C1 segment of cervical spinal cord (tissue), 14 donors: ENCODE measurements around the gene HCN2.

ENCODE experiments used
- DNase-seq, 14 donors: peaks; one replicate each; lab custom pipeline; 2025; lab: John Stamatoyannopoulos, UW

HCN2 gene

GRCh38 chr19:633786-634639 lies 44.3 kb downstream of the HCN2 start:
- no peak for DNase-seq

GRCh38 chr19:634975-635652 lies 45.4 kb downstream of the HCN2 start:
- no peak for DNase-seq

- DNase-seq = no peak
Observed at GRCh38 chr19:638906-639252, 49.2 kb downstream of the HCN2 start.

- DNase-seq = peak; percentile 31 to 92 (median 84)
Observed at GRCh38 chr19:639253-640160, 49.8 kb downstream of the HCN2 start, which contains the start of gene FGF22. TSS of gene FGF22 (plus strand) at chr19:639879. CDS start at chr19:639926, 47 bp downstream.

GRCh38 chr19:640161-640558 lies 50.5 kb downstream of the HCN2 start:
- no peak for DNase-seq

GRCh38 chr19:640606-641189 lies 51.0 kb downstream of the HCN2 start:
- DNase-seq = no peak

GRCh38 chr19:641702-642101 lies 52.0 kb downstream of the HCN2 start:
- DNase-seq = no peak

GRCh38 chr19:642767-643727 lies 53.4 kb downstream of the HCN2 start:
- DNase-seq = no peak

- DNase-seq = no peak
Observed at GRCh38 chr19:643736-644135, 54.1 kb downstream of the HCN2 start.

- no peak for DNase-seq
Observed at GRCh38 chr19:644363-644762, 54.7 kb downstream of the HCN2 start.

- no peak for DNase-seq
Observed at GRCh38 chr19:644789-645188, 55.1 kb downstream of the HCN2 start.

GRCh38 chr19:645912-646778 lies 56.5 kb downstream of the HCN2 start:
- DNase-seq = no peak

GRCh38 chr19:646779-647565 lies 57.3 kb downstream of the HCN2 start:
- no peak for DNase-seq

- no peak for DNase-seq
Observed at GRCh38 chr19:647566-648284, 58.0 kb downstream of the HCN2 start.

- DNase-seq = no peak
Observed at GRCh38 chr19:648305-648704, 58.6 kb downstream of the HCN2 start.

- DNase-seq = no peak
Observed at GRCh38 chr19:648904-649801, 59.5 kb downstream of the HCN2 start.

- no peak for DNase-seq
Observed at GRCh38 chr19:650121-650520, 60.4 kb downstream of the HCN2 start.
